Epidermal melanocyte (primary cell): Measurements from ENCODE around the gene SARS1.
A peak's percentile ranks its signal among the peaks of the same experiment; 100 is the strongest.
"Not testable (repeated sequence)": the region's sequence is repeated elsewhere in the genome, so short reads cannot be mapped to it uniquely, and the experiment has no call there.

Experiments
- DNase-seq: peaks from one replicate; pipeline ENCODE4 v3.0.0; 2011; ENCODE audit warnings: low spot score; ENCODE audit not compliant: insufficient read length

SARS1 gene

GRCh38 chr1:109213824-109214693 lies at the start of gene SARS1:
SARS1 (plus strand) TSS chr1:109213918; CDS start chr1:109213993, 75 bp downstream.
- peak; percentile 93 for DNase-seq

- DNase-seq = no peak
Measured at GRCh38 chr1:109164538-109164937, 49.2 kb upstream of the SARS1 start.

- no peak for DNase-seq
Measured at GRCh38 chr1:109167001-109167506, 46.7 kb upstream of the SARS1 start.

- no peak for DNase-seq
Measured at GRCh38 chr1:109170035-109170764, 43.5 kb upstream of the SARS1 start.

DNA sequence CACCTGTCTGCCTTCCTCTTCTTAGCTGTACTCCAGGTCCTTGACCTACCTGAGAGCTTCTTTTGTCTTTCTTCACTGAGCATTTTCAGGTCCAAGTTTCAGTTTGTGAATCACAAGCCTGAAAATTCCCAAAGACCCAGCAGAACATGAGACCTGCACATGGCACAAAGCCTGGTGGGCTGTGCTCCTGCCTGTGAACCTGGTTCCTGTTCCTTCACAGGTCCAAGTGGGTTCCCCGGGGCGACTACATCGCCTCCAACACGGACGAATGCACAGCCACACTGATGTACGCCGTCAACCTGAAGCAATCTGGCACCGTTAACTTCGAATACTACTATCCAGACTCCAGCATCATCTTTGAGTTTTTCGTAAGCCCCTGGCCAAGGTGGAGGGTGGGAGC lies 42.1 kb upstream of the SARS1 start:
- no peak for DNase-seq

DNA sequence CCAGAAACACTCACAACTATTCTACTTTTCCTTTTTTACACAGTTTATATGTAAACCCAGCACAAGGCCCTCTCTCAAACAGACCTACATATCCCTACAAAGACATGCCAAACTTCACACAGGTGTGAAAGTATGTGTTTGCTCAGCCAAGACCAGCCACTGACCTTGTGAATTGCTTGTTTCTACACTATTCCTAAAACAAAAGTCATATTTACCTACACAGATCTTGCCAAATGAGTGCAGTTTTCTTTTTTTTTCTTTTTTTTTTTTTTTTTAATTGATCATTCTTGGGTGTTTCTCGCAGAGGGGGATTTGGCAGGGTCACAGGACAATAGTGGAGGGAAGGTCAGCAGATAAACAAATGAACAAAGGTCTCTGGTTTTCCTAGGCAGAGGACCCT lies 37.4 kb upstream of the SARS1 start:
- DNase-seq = not testable (repeated sequence)

- not testable (repeated sequence) for DNase-seq
Measured at GRCh38 chr1:109180715-109181084, 33.0 kb upstream of the SARS1 start.

DNA sequence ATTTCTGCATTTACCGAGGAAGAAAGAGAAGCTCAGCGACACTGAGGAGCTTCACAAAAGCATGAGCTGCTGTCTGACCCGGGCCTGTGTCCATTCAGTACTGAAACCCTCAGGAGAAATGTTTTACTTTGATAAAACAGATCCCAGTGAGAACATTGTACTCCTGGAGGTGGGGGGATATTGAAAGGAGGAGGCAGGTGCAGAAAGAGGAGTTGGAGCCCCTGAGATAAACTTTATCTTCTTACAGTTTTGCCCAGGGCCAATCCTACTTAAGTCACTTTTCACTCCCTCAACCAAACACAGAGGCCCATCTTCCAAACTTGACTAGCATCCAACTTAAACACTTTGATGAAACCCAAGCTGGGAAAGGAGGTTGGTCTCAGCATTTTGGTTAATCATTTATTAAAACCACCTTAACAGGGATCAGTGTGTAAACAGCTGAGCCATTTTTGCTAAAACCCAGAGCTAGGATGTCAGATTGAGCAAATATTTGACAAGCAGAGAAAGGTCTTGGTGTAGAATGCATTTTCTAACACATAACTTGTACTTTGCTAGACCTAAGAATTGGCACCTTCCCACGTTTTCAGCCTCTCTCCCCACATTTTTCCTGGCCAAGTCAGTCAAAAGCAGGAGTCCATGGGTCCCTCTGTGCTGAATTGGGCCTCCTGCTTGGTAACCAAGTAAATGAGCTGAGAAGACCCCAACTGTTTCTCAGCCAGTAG lies 32.5 kb upstream of the SARS1 start:
- DNase-seq = no peak

- no peak for DNase-seq
Measured at GRCh38 chr1:109181807-109182163, 31.9 kb upstream of the SARS1 start.

DNA sequence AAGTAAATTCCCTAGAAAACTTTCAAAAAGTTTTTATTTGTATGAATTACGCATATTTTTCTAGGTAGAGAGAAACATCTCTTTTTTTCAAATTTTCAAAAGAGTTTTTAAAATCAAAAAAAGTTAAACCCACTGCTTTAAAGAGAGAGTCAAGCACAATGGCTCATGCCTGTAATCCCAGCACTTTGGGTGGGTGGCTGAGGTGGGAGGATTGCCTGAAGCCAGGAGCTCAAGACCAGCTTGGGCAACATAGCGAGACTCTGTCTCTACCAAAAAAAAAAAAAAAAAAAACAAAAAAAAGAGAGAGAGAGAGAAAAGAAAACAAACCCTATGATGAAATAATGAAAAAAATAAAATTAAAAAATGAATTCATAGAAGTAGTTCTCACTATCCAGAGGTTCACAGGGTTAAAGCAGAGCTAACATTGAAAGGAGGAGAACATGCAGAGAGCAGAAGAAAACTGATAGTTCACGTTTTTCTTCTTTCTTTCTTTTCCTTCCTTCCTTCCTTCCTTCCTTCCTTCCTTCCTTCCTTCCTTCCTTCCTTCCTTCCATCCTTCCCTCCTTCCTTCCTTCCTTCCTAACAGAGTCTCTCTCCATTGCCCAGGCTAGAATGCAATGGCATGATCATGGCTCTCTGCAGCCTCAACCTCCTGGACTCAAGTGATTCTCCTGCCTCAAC lies 30.5 kb upstream of the SARS1 start:
- no peak for DNase-seq

DNA sequence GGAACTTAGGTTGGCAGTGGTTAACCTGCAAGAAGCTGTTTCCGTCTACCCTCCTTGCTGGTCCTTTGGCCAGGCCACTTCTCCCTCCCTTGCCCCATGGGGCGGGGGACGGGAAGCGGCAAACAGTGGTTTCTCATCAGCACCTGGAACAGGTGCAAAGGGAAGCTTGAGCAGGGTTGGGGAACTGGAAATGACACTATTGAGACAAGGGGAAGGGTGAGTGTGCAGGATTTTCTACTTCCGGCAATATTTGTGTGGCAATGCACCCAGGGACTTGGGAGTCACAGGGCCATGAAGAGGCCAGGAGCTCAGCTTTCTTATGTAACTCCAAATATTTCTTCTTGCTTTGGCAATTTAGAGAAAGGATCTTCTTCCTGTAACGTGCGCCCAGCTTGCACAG lies 29.0 kb upstream of the SARS1 start:
- DNase-seq = no peak

- DNase-seq = no peak
Measured at GRCh38 chr1:109185357-109185756, 28.4 kb upstream of the SARS1 start.

- no peak for DNase-seq
Measured at GRCh38 chr1:109185990-109186732, 27.6 kb upstream of the SARS1 start.

GRCh38 chr1:109186733-109187086 lies 27.0 kb upstream of the SARS1 start:
- no peak for DNase-seq

GRCh38 chr1:109187127-109187526 lies 26.6 kb upstream of the SARS1 start:
- DNase-seq = no peak

DNA sequence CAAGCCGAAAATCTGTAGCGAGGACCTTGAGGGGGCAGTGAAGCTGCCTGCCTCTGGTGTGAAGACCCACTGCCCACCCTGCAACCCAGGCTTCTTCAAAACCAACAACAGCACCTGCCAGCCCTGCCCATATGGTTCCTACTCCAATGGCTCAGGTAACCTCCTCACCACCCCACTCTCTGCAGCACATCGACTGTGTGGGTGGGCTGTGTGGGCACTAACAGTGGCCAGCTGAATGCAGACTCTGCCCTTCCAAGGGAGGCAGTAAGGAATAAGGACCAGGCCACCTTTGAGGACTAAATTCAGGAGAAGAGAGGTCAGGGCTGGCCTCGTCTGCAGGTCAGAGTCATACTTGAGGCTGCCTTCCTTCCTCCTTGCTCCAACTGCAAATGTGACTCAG lies 25.5 kb upstream of the SARS1 start:
- no peak for DNase-seq

DNA sequence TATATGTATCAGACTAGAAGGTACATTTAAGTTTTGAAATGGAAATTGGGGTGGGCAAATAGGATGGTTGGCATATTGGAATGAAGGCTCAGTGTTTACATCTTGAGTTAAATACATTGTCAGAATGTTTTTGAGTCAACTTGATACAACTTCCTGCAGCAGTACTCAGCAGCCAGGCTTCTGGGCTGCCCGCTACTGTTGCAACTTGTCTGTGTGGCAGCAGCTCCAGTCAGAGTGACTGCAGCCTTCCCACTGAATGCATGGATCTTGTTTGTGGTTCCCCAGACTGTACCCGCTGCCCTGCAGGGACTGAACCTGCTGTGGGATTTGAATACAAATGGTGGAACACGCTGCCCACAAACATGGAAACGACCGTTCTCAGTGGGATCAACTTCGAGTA lies 24.9 kb upstream of the SARS1 start:
- no peak for DNase-seq

DNA sequence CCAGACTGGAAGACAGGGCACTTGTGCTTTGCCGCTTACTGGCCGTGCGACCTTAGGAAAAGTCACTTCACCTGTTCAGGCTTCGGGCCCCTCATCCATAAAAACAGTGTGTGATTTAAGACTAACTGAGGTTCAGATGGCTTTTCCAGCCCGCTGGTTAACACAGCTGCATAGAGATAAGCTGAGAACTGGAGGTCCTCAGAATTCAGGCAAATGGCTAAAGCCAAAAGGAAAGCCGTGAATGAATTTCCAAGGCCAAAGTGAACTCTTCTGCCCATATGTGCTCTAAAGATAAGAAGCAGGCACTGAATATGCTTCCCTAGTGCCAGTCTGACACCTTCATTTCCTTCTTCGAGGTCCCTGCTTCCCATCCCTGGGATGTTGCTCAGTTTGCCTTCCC lies 23.5 kb upstream of the SARS1 start:
- no peak for DNase-seq

DNA sequence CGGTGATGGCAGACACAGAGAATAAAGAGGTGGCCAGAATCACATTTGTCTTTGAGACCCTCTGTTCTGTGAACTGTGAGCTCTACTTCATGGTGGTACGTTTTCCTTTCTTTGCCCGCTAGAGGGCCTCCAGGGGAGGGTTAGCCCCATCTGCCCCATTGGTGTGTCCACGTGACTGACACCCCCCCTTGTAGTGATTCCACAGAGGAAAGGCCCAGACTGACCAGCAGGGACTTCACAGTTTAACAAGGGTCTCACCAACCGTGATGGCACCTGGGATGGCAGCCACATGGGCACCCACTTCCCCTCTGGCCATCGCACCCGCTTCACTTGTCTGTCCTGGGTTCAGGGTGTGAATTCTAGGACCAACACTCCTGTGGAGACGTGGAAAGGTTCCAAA lies 22.3 kb upstream of the SARS1 start:
- DNase-seq = no peak

DNA sequence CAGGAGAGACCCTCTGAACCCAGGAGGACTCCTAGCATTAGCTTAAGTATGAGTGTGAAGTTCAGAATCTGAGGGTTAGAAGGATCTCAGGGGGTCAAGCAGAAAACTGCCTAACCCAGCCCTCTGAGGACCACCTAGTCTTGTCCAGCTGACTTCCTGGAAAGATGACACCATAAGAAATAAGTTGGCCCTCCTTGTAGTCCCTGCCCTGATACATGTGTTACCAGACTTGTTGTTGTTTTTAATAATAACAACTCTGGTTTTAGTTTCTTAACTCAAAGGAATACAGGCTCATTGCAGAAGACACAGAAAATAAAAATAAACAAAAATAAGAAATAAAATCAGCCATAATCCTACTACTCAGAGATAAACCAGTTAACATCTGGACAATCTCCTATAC lies 21.8 kb upstream of the SARS1 start:
- DNase-seq = no peak

- no peak for DNase-seq
Measured at GRCh38 chr1:109192433-109192832, 21.3 kb upstream of the SARS1 start.
